AG04449 (cell line): Measurements from ENCODE around the gene HDGFL3.
"Not testable (repeated sequence)": the region's sequence is repeated elsewhere in the genome, so short reads cannot be mapped to it uniquely, and the experiment has no call there.

Experiments used
- CTCF ChIA-PET: fragments of 350-600 bp; formaldehyde crosslinking; extraction: SDS; loops from one replicate; lab custom pipeline; 2021; ENCODE audit warnings: antibody characterized with exemption; lab: Yijun Ruan, JAX
- POLR2A ChIA-PET: fragments of 400-600, 350-600 bp; formaldehyde crosslinking; extraction: SDS; loops from one replicate; lab custom pipeline; 2020; ENCODE audit warnings: antibody characterized with exemption, inconsistent platforms; lab: Yijun Ruan, JAX
- DNase-seq: peaks from one replicate; pipeline ENCODE4 v3.0.0-alpha.2; 2010; ENCODE audit warnings: low read depth, low spot score
- H3K4me3 ChIP-seq: 2 replicates; pipeline ENCODE4 v1.5.1; 2011; ENCODE audit warnings: low read depth, mild to moderate bottlenecking, control low read depth, low read length
- TF ChIP-seq, protein P1 (sequence below): IDR thresholded peaks from one replicate; pipeline ENCODE4 v1.5.1; 2011; ENCODE audit warnings: mild to moderate bottlenecking, moderate library complexity, low read length, control low read depth, inconsistent platforms; ENCODE audit not compliant: insufficient read depth; ENCODE audit errors: missing control alignments

The HDGFL3 gene

DNA sequence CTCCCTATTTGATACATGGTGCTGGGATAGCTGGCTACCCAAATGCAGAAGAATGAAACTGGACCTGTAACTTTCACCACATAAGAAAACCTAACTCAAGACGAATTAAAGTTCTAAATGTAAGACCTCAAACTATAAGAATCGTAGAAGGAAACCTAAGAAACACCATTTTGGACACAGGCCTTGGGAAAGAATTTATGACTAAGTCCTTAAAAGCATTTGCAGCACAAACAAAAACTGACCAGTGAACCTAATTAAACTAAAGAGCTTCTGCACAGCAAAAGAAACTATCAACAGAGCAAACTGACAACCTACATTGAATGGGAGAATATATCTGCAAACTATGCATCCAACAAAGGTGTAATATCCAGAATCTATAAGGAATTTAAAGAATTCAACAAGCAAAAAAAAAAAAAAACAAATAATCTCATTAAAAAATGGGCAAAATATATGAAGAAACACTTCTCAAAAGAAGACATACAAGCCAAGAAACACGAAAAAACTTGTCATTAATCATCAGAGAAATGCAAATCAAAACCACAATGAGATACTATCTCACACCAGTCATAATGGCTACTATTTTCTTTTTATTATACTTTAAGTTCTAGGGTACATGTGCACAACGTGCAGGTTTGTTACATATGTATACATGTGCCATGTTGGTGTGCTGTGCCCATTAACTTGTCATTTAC, 37.0 kb downstream of the HDGFL3 start:
- CTCF ChIA-PET, result no interaction called here
- POLR2A ChIA-PET, result no interaction called here
- DNase-seq, result no peak

DNA sequence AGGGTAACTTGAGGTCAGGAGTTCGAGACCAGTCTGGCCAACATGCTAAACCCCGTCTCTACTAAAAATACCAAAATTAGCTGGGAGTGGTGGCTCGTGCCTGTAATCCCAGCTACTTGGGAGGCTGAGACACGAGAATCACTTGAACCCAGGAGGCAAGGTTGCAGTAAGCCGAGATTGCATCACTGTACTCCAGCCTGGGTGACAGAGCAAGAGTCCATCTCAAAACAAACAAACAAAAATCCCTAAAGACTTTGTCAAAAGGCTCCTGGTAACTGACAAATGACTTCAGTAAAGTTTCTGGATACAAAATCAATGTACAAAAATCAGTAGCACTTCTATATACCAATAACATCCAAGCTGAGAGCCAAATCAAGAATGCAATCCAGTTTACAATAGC, 38.0 kb downstream of the HDGFL3 start:
- CTCF ChIA-PET, POLR2A ChIA-PET, DNase-seq, H3K4me3 ChIP-seq: not testable (repeated sequence)

More for the DNA sequence above, 37.0 kb downstream of the HDGFL3 start:
- no peak overlapping the region for H3K4me3 ChIP-seq
- TF ChIP-seq, protein P1, sequence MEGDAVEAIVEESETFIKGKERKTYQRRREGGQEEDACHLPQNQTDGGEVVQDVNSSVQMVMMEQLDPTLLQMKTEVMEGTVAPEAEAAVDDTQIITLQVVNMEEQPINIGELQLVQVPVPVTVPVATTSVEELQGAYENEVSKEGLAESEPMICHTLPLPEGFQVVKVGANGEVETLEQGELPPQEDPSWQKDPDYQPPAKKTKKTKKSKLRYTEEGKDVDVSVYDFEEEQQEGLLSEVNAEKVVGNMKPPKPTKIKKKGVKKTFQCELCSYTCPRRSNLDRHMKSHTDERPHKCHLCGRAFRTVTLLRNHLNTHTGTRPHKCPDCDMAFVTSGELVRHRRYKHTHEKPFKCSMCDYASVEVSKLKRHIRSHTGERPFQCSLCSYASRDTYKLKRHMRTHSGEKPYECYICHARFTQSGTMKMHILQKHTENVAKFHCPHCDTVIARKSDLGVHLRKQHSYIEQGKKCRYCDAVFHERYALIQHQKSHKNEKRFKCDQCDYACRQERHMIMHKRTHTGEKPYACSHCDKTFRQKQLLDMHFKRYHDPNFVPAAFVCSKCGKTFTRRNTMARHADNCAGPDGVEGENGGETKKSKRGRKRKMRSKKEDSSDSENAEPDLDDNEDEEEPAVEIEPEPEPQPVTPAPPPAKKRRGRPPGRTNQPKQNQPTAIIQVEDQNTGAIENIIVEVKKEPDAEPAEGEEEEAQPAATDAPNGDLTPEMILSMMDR, result no peak

DNA sequence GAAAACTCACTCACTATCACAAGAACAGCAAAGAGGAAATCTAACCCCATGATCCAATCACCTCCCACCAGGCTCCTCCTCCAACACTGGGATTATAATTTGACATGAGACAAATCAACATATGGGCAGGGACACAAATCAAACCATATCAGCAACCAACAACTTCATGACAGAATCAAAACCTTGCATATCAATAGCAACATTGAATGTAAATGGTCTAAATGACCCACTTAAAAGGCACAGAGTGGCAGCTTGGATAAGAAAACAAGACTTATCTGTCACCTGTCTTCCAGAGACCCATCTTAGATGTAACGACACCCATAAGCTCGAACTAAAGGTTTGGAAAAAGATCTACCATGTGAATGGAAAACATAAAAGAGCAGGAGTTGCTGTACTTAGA, 40.8 kb downstream of the HDGFL3 start:
- no peak for DNase-seq
- no peak overlapping the region for H3K4me3 ChIP-seq
- ChIA-PET CTCF (no interaction called here), POLR2A (no interaction called here)
- TF ChIP-seq, protein P1, result no peak

DNA sequence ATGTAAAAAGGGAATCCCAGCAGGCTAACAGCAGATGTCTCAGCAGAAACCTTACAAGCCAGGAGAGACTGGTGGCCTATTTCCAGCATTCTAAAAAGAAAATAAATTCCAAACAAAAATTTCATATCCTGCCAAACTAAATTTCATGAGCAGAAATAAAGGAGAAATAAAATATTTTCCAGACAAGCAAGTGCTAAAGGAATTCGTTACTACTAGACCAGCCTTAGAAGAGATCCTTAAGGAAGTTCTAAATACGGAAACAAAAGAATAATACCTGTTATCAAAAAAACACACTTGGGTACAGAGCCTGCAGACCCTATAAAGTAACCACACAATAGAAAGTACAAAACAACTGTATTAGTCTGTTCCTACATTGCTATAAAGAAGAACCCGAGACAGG, 41.4 kb downstream of the HDGFL3 start:
- TF ChIP-seq, protein P1, result no peak
- ChIA-PET POLR2A (no interaction called here), CTCF (no interaction called here)
- no peak for DNase-seq
- no peak overlapping the region for H3K4me3 ChIP-seq

DNA sequence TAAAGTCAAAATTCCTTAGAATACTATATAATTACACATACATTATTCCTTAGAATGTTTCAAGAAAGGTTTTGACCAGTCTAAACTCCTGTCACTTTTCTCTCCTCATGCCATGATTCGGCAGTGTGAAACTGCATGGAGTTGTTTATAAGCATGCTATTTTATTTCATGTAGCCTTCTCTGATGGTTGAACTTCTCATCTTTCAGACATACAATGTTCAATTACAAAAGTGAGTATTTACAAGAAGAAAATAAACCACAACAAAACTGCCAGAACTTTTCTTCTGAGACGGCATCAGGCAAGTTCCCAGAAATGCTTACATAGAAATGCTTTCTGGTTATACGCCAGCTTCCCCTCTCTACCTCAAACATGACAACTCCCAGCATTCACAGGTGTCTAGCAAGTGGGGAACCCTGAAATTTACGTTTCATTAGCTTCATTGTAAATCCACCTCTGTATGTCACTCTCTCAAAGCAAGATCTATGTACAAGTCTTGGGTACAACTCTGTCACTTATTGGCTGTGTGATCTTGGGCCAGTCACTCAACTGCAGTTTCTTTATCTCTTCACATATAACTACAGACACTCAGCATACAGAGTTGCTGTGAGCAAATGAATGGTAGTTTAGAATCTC, 42.7 kb downstream of the HDGFL3 start:
- POLR2A ChIA-PET, result no interaction called here
- TF ChIP-seq, protein P1, result no peak
- CTCF ChIA-PET, result no interaction called here
- H3K4me3 ChIP-seq, result no peak overlapping the region
- DNase-seq, result no peak

DNA sequence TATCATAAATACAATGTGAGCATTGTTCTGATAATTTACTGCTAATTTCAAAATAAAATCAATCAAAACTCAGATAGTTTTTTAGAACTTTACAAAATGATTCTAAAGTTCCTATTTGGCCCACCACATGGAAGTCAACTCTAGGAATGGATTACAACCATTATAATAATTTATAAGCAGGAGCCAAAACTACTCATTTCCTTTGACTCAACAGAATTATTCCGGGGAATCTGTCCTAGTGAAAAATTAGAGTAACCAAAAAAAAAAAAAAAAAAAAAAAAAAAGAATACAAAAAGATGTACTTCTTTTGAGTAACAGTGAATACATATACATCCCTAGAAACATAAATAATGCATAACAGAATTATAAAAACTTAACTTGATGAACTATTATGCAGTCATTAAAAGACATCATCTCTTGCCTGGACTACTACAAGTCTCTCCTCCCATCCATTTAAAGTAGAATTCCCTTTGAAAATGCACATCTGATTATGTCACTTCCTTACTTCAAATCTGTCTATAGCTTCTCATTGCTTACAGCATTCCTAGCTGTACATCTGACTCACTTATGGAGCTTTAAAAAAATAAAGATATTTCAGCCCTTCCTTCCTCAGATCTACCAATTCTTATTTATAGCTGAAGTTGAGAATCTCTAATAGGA, 43.4 kb downstream of the HDGFL3 start:
- TF ChIP-seq, protein P1, result no peak
- CTCF ChIA-PET, result no interaction called here
- DNase-seq, result peak; percentile 56

More for the DNA sequence above, 43.4 kb downstream of the HDGFL3 start:
- POLR2A ChIA-PET, result no interaction called here
- H3K4me3 ChIP-seq, result no peak overlapping the region
